Measurements from ENCODE around the gene CD37. TPM values are rescaled to one million over a fixed set of nuclear protein-coding genes. Genes with fewer than 3 reads are reported as not detected.

CD37 gene
- total and polyA plus RNA-seq, 12 donors = 0.61 to 27.1 (median 14.6) TPM

- DNase-seq = no peak
- Histone ChIP-seq H3K9me3 (replicated peaks in 1 of 3) (no peaks in the 10 kb centered on the region), H3K4me3 (no peak overlapping the region), H3K27ac (peak overlapping the region in 3 of 5 donors; percentile 15 to 83 (median 60)), H3K4me1 (replicated peaks in 1 of 2) (peaks cover 4 to 5% of the 10 kb centered on the region in 2 donors), H3K27me3 (no peaks in the 10 kb centered on the region), H3K36me3 (replicated peaks in 1 of 2) (peaks cover 0 to 16% of the 10 kb centered on the region in 2 donors)
- 56 to 62% (median 57%) methylated on average over 6 to 7 of the region's 7 CpGs for WGBS, 4 donors
- intact Hi-C loops (cut with DNase I) = no loop called here
- TF ChIP-seq CTCF (IDR thresholded peaks at IDR 0.05) (no peak), POLR2A (IDR thresholded peaks at IDR 0.05) (no peak)
Measured at GRCh38 chr19:49356382-49356781, 21.2 kb downstream of the CD37 start.

GRCh38 chr19:49357186-49357585 lies 22.0 kb downstream of the CD37 start:
- Histone ChIP-seq H3K36me3 (replicated peaks in 1 of 2) (peaks cover 0 to 16% of the 10 kb centered on the region in 2 donors), H3K27me3 (no peaks in the 10 kb centered on the region), H3K27ac (peak overlapping the region in 1 of 5 donors; percentile 16), H3K4me3 (no peak overlapping the region), H3K4me1 (replicated peaks in 1 of 2) (peaks cover 4 to 5% of the 10 kb centered on the region in 2 donors), H3K9me3 (replicated peaks in 1 of 3) (no peaks in the 10 kb centered on the region)
- DNase-seq = no peak
- intact Hi-C loops (cut with DNase I) = no loop called here
- WGBS, 4 donors = 77 to 86% (median 82%) methylated on average over 8 to 9 of the region's 9 CpGs
- no peak for TF ChIP-seq CTCF (IDR thresholded peaks at IDR 0.05)
- no peak for TF ChIP-seq POLR2A (IDR thresholded peaks at IDR 0.05)

GRCh38 chr19:49359851-49360820 lies 24.9 kb downstream of the CD37 start:
- peak overlapping the region in 1 of 5 donors; percentile 38 for H3K27ac ChIP-seq
- DNase-seq = no peak
- intact Hi-C loops (cut with DNase I) = no loop called here
- H3K4me1 ChIP-seq (replicated peaks in 1 of 2) = peaks cover 12 to 16% of the 10 kb centered on the region in 2 donors
- no peaks in the 10 kb centered on the region for H3K27me3 ChIP-seq
- 74 to 77% (median 74%) methylated on average over 13 to 17 of the region's 17 CpGs for WGBS, 4 donors
- TF ChIP-seq POLR2A (IDR thresholded peaks at IDR 0.05) = no peak
- no peak for TF ChIP-seq CTCF (IDR thresholded peaks at IDR 0.05)
- peaks cover 0 to 10% of the 10 kb centered on the region in 2 donors for H3K36me3 ChIP-seq (replicated peaks in 1 of 2)
- no peak overlapping the region for H3K4me3 ChIP-seq
- no peaks in the 10 kb centered on the region for H3K9me3 ChIP-seq (replicated peaks in 1 of 3)

- DNase-seq = peak; percentile 71 to 83 (median 80)
- Histone ChIP-seq H3K36me3 (replicated peaks in 1 of 2) (peaks cover 0 to 10% of the 10 kb centered on the region in 2 donors), H3K9me3 (replicated peaks in 1 of 3) (no peaks in the 10 kb centered on the region), H3K4me3 (peak overlapping the region; percentile 45 to 75 (median 68)), H3K4me1 (replicated peaks in 1 of 2) (peaks cover 8 to 10% of the 10 kb centered on the region in 2 donors), H3K27me3 (no peaks in the 10 kb centered on the region), H3K27ac (peak overlapping the region; percentile 65 to 92 (median 76))
- peak in 1 of 2 donors; percentile 28 for TF ChIP-seq POLR2A (IDR thresholded peaks at IDR 0.05)
- TF ChIP-seq CTCF (IDR thresholded peaks at IDR 0.05) = peak in 1 of 6 experiments; percentile 5
- WGBS, 4 donors = 4 to 6% (median 5%) methylated on average over 8 to 27 of the region's 27 CpGs
- intact Hi-C loops (cut with DNase I) = no loop called here
Measured at GRCh38 chr19:49361438-49362047, 26.3 kb downstream of the CD37 start.

Data from adrenal gland (tissue), 12 donors.